GM12891 (cell line): ENCODE data around the gene ST8SIA3.
"Not testable (repeated sequence)": the region's sequence is repeated elsewhere in the genome, so short reads cannot be mapped to it uniquely, and the experiment has no call there.

Experiments
- DNase-seq: peaks from one replicate; pipeline ENCODE4 v3.0.0; 2011; ENCODE audit warnings: low spot score; ENCODE audit not compliant: insufficient read length
- FAIRE-seq: peaks from 2 replicates; lab custom pipeline; 2011; peaks lifted over from hg19 to GRCh38; lab: Jason Lieb, UNC
- PAX5 ChIP-seq: IDR thresholded peaks from 2 replicates; pipeline ENCODE4 v1.6.1; 2011; ENCODE audit warnings: low read length, moderate library complexity, mild to moderate bottlenecking; ENCODE audit not compliant: insufficient read depth, severe bottlenecking
- POLR2A ChIP-seq: IDR thresholded peaks from 2 replicates; pipeline ENCODE4 v1.6.1; 2011; ENCODE audit warnings: low read depth, low read length, control low read depth
- POLR2AphosphoS5 ChIP-seq: IDR thresholded peaks from 2 replicates; pipeline ENCODE4 v1.6.1; 2011; ENCODE audit warnings: low read depth, low read length, control low read depth
- POU2F2 ChIP-seq: IDR thresholded peaks from 2 replicates; pipeline ENCODE4 v1.6.1; 2011; ENCODE audit warnings: low read depth, mild to moderate bottlenecking, control low read depth, low read length, moderate library complexity
- SPI1 ChIP-seq: IDR thresholded peaks from 2 replicates; pipeline ENCODE4 v1.6.1; 2011; ENCODE audit warnings: low read depth, low read length, control low read depth
- TAF1 ChIP-seq: IDR thresholded peaks from 2 replicates; pipeline ENCODE4 v1.6.1; 2011; ENCODE audit warnings: low read depth, low read length, control low read depth

The ST8SIA3 gene

DNA sequence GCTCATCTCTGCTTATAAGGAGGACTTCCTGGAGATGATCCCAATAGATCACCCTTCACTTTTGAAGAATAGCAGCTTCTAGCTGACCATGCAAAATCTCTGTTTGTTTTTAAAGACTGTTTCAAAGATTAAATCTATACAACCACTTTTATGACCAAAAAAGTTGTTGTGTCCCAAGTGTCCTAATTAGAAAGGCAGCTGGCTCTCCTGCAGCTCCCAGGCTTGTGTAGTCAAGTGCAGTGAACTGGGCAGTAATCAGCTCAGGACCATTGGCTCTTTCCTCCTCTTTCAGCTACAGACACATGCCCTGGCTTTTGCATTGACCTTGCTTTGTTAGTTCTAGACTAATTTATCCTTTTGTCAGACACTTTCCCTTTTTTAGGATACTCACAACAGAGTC is 10.4 kb downstream of the ST8SIA3 start:
- TF ChIP-seq POU2F2 (no peak), POLR2AphosphoS5 (no peak), PAX5 (no peak), TAF1 (no peak), POLR2A (no peak), SPI1 (no peak)
- DNase-seq (no peak), FAIRE-seq (no peak)

- DNase-seq (no peak), FAIRE-seq (no peak)
- TF ChIP-seq PAX5 (no peak), POU2F2 (no peak), TAF1 (no peak), POLR2AphosphoS5 (no peak), POLR2A (no peak), SPI1 (no peak)
Observed at GRCh38 chr18:57364460-57364859, 12.1 kb downstream of the ST8SIA3 start.

DNA sequence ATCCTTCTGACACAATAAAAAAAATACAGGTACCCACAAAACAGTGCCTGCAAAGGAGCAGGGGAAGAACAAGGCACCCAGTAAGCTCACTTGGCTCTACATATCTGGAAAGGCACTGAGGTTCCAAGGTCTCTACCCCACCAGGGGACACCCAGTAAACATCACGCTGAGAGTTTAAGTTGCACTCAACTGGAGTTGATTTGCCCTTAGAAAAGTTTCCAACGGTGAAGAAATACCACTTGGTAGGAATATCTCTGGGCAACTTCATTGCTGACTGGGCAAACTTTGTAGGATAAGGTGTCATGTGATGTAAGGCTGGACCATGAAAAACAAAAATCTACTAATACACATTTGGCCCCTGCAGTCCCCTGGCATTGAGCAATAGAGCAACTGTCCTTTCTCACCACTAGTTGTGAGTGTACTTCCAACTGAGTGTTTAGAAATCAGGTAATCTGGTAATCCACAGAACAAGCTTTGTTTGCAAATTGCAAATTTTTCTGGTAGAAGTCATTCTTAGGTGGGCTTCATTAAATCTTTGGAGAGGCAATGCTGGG is 14.2 kb downstream of the ST8SIA3 start:
- FAIRE-seq, result no peak
- no peak for DNase-seq
- TF ChIP-seq SPI1, result no peak
- TF ChIP-seq POLR2A, result no peak
- TF ChIP-seq POU2F2, result no peak
- TF ChIP-seq PAX5, result no peak
- no peak for TF ChIP-seq TAF1
- TF ChIP-seq POLR2AphosphoS5, result no peak

GRCh38 chr18:57372444-57372843 is 20.1 kb downstream of the ST8SIA3 start:
- no peak for TF ChIP-seq PAX5
- TF ChIP-seq POLR2A, result no peak
- no peak for TF ChIP-seq POLR2AphosphoS5
- TF ChIP-seq TAF1, result no peak
- TF ChIP-seq SPI1, result no peak
- TF ChIP-seq POU2F2, result no peak
- FAIRE-seq, result no peak
- no peak for DNase-seq

DNA sequence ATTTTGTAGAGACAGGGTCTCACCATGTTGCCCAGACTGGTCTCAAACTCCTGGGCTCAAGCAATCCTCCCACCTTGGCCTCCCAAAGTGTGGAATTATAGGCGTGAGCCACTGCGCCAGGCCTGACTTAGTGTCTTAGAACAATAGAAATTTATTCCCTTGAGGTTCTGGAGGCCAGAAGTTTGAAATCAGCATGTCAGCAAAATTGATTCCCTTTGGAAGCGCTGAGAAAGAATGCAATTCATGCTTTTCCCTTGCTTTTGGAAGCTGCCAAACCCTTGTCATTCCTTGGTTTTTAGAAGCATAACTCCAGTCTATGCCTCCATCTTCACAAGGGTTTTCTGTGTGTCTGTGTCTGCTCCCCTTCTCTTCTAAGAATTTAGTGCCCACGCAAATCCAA is 20.7 kb downstream of the ST8SIA3 start:
- TF ChIP-seq POU2F2 (no peak), POLR2AphosphoS5 (no peak), POLR2A (no peak)
- FAIRE-seq (no peak), DNase-seq (no peak)

GRCh38 chr18:57376503-57376902 is 24.1 kb downstream of the ST8SIA3 start:
- no peak for TF ChIP-seq POLR2A
- FAIRE-seq (no peak), DNase-seq (no peak)

GRCh38 chr18:57389271-57389670 is 36.9 kb downstream of the ST8SIA3 start:
- FAIRE-seq (no peak), DNase-seq (no peak)
- TF ChIP-seq PAX5, result no peak
- no peak for TF ChIP-seq TAF1
- TF ChIP-seq POLR2AphosphoS5, result no peak
- no peak for TF ChIP-seq POU2F2
- no peak for TF ChIP-seq POLR2A
- no peak for TF ChIP-seq SPI1

GRCh38 chr18:57390044-57390443 is 37.7 kb downstream of the ST8SIA3 start:
- FAIRE-seq, result no peak
- no peak for DNase-seq
- TF ChIP-seq POU2F2 (no peak), POLR2AphosphoS5 (no peak), PAX5 (no peak), SPI1 (no peak), TAF1 (no peak), POLR2A (no peak)

- not testable (repeated sequence) for DNase-seq, FAIRE-seq
Observed at GRCh38 chr18:57394749-57395148, 42.4 kb downstream of the ST8SIA3 start.

DNA sequence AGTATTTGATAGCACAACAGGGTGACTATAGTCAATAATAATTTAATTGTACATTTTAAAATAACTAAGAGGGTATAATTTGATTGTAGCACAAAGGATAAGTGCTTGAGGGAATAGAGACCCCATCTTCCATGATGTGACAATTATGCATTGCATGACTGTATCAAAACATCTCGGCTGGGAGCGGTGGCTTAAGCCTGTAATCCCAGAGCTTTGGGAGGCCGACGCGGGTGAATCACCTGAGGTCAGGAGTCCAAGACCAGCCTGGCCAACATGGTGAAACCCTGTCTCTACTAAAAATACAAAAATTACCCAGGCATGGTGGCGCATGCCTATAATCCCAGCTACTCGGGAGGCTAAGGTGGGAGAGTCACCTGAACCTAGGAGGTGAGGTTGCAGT is 44.5 kb downstream of the ST8SIA3 start:
- not testable (repeated sequence) for DNase-seq, FAIRE-seq

DNA sequence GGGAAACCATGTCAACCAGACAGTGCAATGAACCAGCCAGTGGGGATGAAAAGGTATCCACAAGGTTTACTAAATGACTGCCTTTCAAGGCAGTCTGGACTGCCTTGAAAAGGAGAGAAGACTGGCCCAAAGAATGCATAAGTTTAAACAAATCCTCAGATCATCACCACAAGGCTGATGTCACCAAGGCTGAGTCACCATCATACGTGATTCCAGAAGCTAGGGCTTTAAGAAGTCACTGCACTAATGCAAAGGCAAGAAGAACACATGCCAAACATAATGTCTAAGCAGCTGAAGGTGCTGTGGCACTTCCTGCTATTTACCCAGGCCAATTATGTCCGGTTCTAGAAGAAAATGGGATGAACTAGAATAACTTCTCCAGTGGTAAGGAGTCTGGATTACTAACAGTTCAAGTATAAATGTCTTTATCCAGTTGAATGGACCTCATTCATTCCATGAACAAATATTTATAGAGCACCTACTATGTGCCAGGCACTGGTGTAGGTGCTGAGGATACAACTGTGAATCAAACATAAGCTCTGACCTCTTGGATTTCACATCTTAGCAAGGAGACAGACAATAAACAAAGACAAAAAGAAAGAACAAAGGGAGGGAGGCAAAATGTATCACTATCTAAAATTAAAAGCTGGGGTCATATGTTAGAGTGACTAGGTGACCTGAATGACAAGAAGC is 45.2 kb downstream of the ST8SIA3 start:
- DNase-seq (no peak), FAIRE-seq (no peak)
- TF ChIP-seq TAF1 (no peak), POLR2AphosphoS5 (no peak), POU2F2 (no peak), PAX5 (no peak), SPI1 (no peak), POLR2A (no peak)
